ENCODE data around the gene RAPGEF3.

DNA sequence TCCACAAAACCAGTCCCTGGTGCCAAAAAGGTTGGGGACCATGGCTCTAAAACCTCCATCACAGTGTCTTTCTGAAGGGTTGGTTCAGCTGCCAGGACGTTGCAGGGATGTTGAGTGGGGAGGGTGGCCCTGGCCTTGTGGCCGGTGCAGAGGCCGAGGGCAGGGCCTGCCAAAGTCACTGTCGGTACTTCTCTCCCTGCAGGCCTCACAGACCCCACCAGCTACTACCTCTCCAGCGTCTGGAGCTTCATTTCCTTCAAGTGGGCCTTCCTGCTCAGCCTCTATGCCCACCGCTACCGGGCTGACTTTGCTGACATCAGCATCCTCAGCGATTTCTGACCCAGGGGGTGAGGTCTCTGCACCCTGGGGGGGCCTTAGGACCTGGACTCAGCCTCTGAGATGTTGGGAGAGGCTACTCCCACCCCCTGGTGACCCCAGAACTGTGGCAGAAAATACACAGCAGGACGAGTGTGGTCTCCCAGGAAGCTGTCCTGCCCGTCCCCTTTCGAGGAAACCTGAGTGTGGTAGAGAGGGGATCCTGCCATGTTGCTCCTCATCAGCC is 21.3 kb upstream of the RAPGEF3 start:
- TF ChIP-seq, protein P1, sequence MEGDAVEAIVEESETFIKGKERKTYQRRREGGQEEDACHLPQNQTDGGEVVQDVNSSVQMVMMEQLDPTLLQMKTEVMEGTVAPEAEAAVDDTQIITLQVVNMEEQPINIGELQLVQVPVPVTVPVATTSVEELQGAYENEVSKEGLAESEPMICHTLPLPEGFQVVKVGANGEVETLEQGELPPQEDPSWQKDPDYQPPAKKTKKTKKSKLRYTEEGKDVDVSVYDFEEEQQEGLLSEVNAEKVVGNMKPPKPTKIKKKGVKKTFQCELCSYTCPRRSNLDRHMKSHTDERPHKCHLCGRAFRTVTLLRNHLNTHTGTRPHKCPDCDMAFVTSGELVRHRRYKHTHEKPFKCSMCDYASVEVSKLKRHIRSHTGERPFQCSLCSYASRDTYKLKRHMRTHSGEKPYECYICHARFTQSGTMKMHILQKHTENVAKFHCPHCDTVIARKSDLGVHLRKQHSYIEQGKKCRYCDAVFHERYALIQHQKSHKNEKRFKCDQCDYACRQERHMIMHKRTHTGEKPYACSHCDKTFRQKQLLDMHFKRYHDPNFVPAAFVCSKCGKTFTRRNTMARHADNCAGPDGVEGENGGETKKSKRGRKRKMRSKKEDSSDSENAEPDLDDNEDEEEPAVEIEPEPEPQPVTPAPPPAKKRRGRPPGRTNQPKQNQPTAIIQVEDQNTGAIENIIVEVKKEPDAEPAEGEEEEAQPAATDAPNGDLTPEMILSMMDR (conservative IDR thresholded peaks at IDR 0.05 in 1 of 2, IDR thresholded peaks at IDR 0.05 in 1 of 2; ENCODE audit: extremely low read depth in 1 of 2, insufficient read depth in 1 of 2, low read depth in 1 of 2, low read length in 2 of 2): no peak
- TF ChIP-seq EZH2 (IDR thresholded peaks at IDR 0.05; ENCODE audit: borderline replicate concordance, low read length): no peak
